HepG2 (cell line): ENCODE results near the gene MYL6B. TPM values are rescaled to one million over a fixed set of nuclear protein-coding genes. Genes with fewer than 3 reads are reported as not detected.

Source experiments
- ARNT ChIP-seq: fragments of 450-650 bp; IDR thresholded peaks from 2 replicates; pipeline ENCODE4 v1.6.1; 2017
- ATAD3A ChIP-seq: sonication (generic); formaldehyde crosslinking; IDR thresholded peaks from 2 replicates; pipeline ENCODE4 v1.4.0; 2020; ENCODE audit warnings: missing genetic modification reagents
- FOXA3 ChIP-seq: IDR thresholded peaks from 2 replicates; pipeline ENCODE4 v1.6.1; 2016; ENCODE audit warnings: missing genetic modification reagents, missing compliant biosample characterization
- GABPA ChIP-seq, 2 experiments: IDR thresholded peaks; 2 replicates each; pipeline ENCODE4 v1.6.1; 2011 to 2016; ENCODE audit warnings: low read depth in 2 of 2, low read length in 1 of 2, missing biosample characterization in 1 of 2, missing genetic modification characterization in 1 of 2
- GPN1 ChIP-seq: sonication (generic); formaldehyde crosslinking; IDR thresholded peaks from 2 replicates; pipeline ENCODE4 v1.5.1; 2020; ENCODE audit warnings: missing genetic modification reagents, borderline replicate concordance
- HNRNPL ChIP-seq: fragments of 200-400 bp; formaldehyde crosslinking; IDR thresholded peaks from 2 replicates; pipeline ENCODE4 v1.6.1; 2017; ENCODE audit warnings: mild to moderate bottlenecking, low read depth, low read length
- POLR2G ChIP-seq: fragments of 200-400 bp; formaldehyde crosslinking; IDR thresholded peaks from 2 replicates; pipeline ENCODE4 v1.6.1; 2018; ENCODE audit warnings: mild to moderate bottlenecking, low read depth, low read length, moderate library complexity
- REL ChIP-seq: sonication (generic); formaldehyde crosslinking; conservative IDR thresholded peaks from 2 replicates; pipeline ENCODE4 v1.8.0; 2022; ENCODE audit warnings: mild to moderate bottlenecking, missing genetic modification reagents, moderate library complexity
- SP140L ChIP-seq: sonication (generic); formaldehyde crosslinking; IDR thresholded peaks from 2 replicates; pipeline ENCODE4 v1.4.0; 2020; ENCODE audit warnings: missing genetic modification reagents, borderline replicate concordance
- SRSF1 ChIP-seq: fragments of 200-400 bp; formaldehyde crosslinking; optimal IDR thresholded peaks from 2 replicates; pipeline ENCODE3; 2017; ENCODE audit warnings: mild to moderate bottlenecking, low read depth, low read length, moderate library complexity
- ZFP36L2 ChIP-seq: sonication (generic); formaldehyde crosslinking; IDR thresholded peaks from 2 replicates; pipeline ENCODE4 v1.4.0; 2020; ENCODE audit warnings: missing genetic modification reagents
- ZFP41 ChIP-seq: sonication (generic); formaldehyde crosslinking; IDR thresholded peaks from 2 replicates; pipeline ENCODE4 v1.4.0; 2020; ENCODE audit warnings: mild to moderate bottlenecking, missing genetic modification reagents, borderline replicate concordance
- ZMYM2 ChIP-seq: sonication (generic); formaldehyde crosslinking; IDR thresholded peaks from 2 replicates; pipeline ENCODE4 v1.8.0; 2022; ENCODE audit warnings: mild to moderate bottlenecking, missing genetic modification reagents
- ZNF329 ChIP-seq: sonication (generic); formaldehyde crosslinking; IDR thresholded peaks from 2 replicates; pipeline ENCODE4 v1.9.0; 2021; ENCODE audit warnings: low read depth, mild to moderate bottlenecking, missing genetic modification reagents
- ZNF33B ChIP-seq: sonication (generic); formaldehyde crosslinking; IDR thresholded peaks from 2 replicates; pipeline ENCODE4 v1.5.1; 2020; ENCODE audit warnings: mild to moderate bottlenecking, missing genetic modification reagents
- ZNF570 ChIP-seq: sonication (generic); formaldehyde crosslinking; IDR thresholded peaks from 2 replicates; pipeline ENCODE4 v1.4.0; 2020; ENCODE audit warnings: mild to moderate bottlenecking, missing genetic modification reagents, borderline replicate concordance
- ZNF703 ChIP-seq: sonication (generic); formaldehyde crosslinking; IDR thresholded peaks from 2 replicates; pipeline ENCODE4 v1.5.1; 2020; ENCODE audit warnings: missing genetic modification reagents, mild to moderate bottlenecking, moderate library complexity, borderline replicate concordance
- ZNF883 ChIP-seq: sonication (generic); formaldehyde crosslinking; IDR thresholded peaks from 2 replicates; pipeline ENCODE4 v1.5.1; 2020; ENCODE audit warnings: mild to moderate bottlenecking, missing genetic modification reagents; ENCODE audit errors: not compliant biosample characterization
- polyA plus RNA-seq, 8 experiments: library from polyadenylated mRNA; depleted of rRNA in 3 of 8; stranded (reverse) in 7 of 8; unstranded in 1 of 8; fragments of >200 nt; fragmentation: Illumina TruSeq in 4 of 8; extraction: Trizol in 4 of 8; gene quantifications; 2 replicates each; pipeline versions ENCODE4 v1.2.1 to v1.2.3, GENCODE V29; 2011 to 2016; ENCODE audit warnings: low read depth in 4 of 8, missing spikeins in 1 of 8, mixed read lengths in 1 of 8; ENCODE audit not compliant: insufficient read depth in 1 of 8
- total RNA-seq, 5 experiments: library from RNA; depleted of rRNA; stranded (reverse); fragments of >200 nt; fragmentation: Illumina TruSeq; extraction: Trizol; gene quantifications; 2 replicates each; pipeline ENCODE4 v1.2.3, GENCODE V29; 2016; ENCODE audit warnings: low read depth in 1 of 5
- TF ChIP-seq, protein P1 (sequence below): sonication (generic); formaldehyde crosslinking; conservative IDR thresholded peaks from 2 replicates; pipeline ENCODE4 v1.8.0; 2022; ENCODE audit warnings: mild to moderate bottlenecking, moderate library complexity, missing genetic modification reagents
- TF ChIP-seq, protein P2 (sequence below): sonication (generic); formaldehyde crosslinking; IDR thresholded peaks from 2 replicates; pipeline ENCODE4 v1.8.1; 2023; ENCODE audit warnings: missing genetic modification reagents, mild to moderate bottlenecking, borderline replicate concordance
- TF ChIP-seq, protein P3 (sequence below): IDR thresholded peaks from 2 replicates; pipeline ENCODE4 v1.6.1; 2016; ENCODE audit warnings: mild to moderate bottlenecking
- TF ChIP-seq, protein P4 (sequence below): sonication (generic); formaldehyde crosslinking; conservative IDR thresholded peaks from 2 replicates; pipeline ENCODE4 v1.8.0; 2022; ENCODE audit warnings: missing genetic modification reagents
- TF ChIP-seq, protein P5 (sequence below): sonication (generic); formaldehyde crosslinking; IDR thresholded peaks from 2 replicates; pipeline ENCODE4 v1.5.0; 2020; ENCODE audit warnings: mild to moderate bottlenecking, low read depth, missing genetic modification reagents, borderline replicate concordance

The MYL6B gene
- total and polyA plus RNA-seq, 2 of the 13 experiments (the other 11 are each of a cell fraction or from before 2014, with no cell fraction given) = 75.7 to 88.7 TPM

DNA sequence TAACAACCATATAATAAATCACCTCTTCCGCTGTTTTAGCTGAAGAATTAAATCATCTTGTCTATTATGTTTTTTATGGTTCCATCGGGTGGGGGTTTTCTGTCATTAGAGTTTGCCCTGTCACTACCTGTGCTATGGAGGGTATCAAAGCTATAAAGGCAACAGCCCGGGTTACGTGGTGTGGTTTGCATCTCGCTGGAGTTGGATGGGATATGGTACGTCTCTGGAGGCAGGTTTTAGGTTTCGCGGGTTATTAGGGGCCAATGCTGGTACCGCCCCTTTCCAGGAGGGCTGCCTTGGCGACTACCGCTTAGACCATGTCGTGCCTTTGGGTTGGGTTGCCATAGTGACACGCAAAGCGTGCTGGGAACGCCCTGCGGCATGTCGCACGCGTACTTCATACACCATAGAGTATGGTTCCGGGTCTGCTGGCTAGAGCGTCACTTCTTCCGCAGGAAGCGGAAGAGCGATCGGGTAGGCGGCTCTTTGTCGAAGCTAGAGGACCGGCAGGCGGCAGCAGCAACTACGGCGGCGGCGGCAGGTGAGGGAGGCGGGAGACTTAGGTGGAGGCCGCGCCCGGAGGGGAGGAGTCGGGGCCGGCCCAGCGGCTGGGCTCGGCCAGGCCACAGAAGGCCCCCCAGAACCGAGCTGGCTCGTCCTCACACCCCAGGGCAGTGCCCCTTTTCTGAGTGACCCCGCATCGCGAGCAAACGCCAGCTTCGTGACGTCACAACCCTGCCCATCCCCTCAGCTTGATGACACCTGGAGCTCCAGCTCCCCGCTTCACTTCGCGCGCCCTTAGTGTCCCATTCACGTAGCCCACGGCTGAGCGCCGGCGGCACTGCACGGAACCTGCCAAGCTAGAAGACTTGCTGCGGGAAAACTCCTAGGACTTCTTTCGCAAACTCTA lies 34.4 kb upstream of the MYL6B start, which contains the start of gene ZC3H10 (continued):
- TF ChIP-seq, protein P1, sequence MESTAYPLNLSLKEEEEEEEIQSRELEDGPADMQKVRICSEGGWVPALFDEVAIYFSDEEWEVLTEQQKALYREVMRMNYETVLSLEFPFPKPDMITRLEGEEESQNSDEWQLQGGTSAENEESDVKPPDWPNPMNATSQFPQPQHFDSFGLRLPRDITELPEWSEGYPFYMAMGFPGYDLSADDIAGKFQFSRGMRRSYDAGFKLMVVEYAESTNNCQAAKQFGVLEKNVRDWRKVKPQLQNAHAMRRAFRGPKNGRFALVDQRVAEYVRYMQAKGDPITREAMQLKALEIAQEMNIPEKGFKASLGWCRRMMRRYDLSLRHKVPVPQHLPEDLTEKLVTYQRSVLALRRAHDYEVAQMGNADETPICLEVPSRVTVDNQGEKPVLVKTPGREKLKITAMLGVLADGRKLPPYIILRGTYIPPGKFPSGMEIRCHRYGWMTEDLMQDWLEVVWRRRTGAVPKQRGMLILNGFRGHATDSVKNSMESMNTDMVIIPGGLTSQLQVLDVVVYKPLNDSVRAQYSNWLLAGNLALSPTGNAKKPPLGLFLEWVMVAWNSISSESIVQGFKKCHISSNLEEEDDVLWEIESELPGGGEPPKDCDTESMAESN = peak; percentile 82; the same call in 1 of the 2 replicates
- TF ChIP-seq ZFP36L2 (CRISPR knock-in tag) = no peak
- TF ChIP-seq, protein P2, sequence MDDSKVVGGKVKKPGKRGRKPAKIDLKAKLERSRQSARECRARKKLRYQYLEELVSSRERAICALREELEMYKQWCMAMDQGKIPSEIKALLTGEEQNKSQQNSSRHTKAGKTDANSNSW (CRISPR knock-in tag) = no peak
- TF ChIP-seq GABPA (IDR thresholded peaks at IDR 0.05; ENCODE audit: low read depth, low read length) = peak; percentile 99
- TF ChIP-seq GABPA (CRISPR knock-in tag; IDR thresholded peaks at IDR 0.05; ENCODE audit: low read depth) = peak; percentile 97
- TF ChIP-seq ZMYM2 = no peak
- no peak for TF ChIP-seq GPN1 (CRISPR knock-in tag)
- peak; percentile 71 for TF ChIP-seq FOXA3 (CRISPR knock-in tag)
- peak; percentile 22 for TF ChIP-seq SRSF1
- TF ChIP-seq SP140L (CRISPR knock-in tag) = no peak
- no peak for TF ChIP-seq ZNF703 (CRISPR knock-in tag)
- TF ChIP-seq ZNF329 (CRISPR knock-in tag) = no peak
- no peak for TF ChIP-seq ZNF33B (CRISPR knock-in tag)
- peak; percentile 97 for TF ChIP-seq POLR2G
- TF ChIP-seq ARNT = no peak
- TF ChIP-seq HNRNPL = 0 out of 2 replicates have a peak, but pooled peaks have one; percentile 17
- no peak for TF ChIP-seq REL (CRISPR knock-in tag)
- no peak for TF ChIP-seq ATAD3A
- TF ChIP-seq, protein P3, sequence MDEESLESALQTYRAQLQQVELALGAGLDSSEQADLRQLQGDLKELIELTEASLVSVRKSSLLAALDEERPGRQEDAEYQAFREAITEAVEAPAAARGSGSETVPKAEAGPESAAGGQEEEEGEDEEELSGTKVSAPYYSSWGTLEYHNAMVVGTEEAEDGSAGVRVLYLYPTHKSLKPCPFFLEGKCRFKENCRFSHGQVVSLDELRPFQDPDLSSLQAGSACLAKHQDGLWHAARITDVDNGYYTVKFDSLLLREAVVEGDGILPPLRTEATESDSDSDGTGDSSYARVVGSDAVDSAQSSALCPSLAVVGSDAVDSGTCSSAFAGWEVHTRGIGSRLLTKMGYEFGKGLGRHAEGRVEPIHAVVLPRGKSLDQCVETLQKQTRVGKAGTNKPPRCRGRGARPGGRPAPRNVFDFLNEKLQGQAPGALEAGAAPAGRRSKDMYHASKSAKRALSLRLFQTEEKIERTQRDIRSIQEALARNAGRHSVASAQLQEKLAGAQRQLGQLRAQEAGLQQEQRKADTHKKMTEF (CRISPR knock-in tag) = peak; percentile 90
- no peak for TF ChIP-seq ZNF570 (CRISPR knock-in tag)
- TF ChIP-seq, protein P4, sequence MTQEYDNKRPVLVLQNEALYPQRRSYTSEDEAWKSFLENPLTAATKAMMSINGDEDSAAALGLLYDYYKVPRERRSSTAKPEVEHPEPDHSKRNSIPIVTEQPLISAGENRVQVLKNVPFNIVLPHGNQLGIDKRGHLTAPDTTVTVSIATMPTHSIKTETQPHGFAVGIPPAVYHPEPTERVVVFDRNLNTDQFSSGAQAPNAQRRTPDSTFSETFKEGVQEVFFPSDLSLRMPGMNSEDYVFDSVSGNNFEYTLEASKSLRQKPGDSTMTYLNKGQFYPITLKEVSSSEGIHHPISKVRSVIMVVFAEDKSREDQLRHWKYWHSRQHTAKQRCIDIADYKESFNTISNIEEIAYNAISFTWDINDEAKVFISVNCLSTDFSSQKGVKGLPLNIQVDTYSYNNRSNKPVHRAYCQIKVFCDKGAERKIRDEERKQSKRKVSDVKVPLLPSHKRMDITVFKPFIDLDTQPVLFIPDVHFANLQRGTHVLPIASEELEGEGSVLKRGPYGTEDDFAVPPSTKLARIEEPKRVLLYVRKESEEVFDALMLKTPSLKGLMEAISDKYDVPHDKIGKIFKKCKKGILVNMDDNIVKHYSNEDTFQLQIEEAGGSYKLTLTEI (CRISPR knock-in tag) = no peak
- TF ChIP-seq, protein P5, sequence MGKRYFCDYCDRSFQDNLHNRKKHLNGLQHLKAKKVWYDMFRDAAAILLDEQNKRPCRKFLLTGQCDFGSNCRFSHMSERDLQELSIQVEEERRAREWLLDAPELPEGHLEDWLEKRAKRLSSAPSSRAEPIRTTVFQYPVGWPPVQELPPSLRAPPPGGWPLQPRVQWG = no peak
- peak; percentile 32; the same call in 1 of the 2 replicates for TF ChIP-seq ZFP41 (CRISPR knock-in tag)
- TF ChIP-seq ZNF883 (CRISPR knock-in tag) = peak; percentile 66
